HG03378 (cell line): ENCODE results near the gene B9D1.

Source experiments
- ATAC-seq: cut with Tn5 transposase; IDR thresholded peaks from one replicate; pipeline ENCODE4 v1.9.1; 2021; ENCODE audit warnings: mild to moderate bottlenecking, moderate library complexity; ENCODE audit not compliant: unreplicated experiment

Gene B9D1

DNA sequence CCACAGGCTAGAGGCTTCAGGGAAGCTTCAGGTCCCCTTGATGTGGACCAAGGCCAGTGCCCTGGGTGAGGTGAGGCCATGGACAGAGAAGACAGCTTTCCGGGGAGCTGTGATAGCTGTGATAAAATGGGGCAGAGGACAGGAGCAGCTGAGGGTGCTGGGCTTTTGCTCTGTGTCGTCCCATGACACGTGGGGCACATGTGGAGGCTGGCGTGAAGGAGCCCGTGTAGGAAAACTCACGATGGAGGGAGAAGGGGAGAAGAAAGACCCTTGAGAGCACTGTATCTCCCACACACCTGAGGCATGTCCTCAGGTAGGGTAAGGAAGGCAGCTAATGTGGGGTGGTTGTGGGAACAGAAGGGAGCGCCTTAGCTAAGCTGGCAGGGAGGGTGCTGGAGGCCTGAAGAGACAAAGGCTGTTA, 21.3 kb downstream of the B9D1 start:
- no peak for ATAC-seq

- no peak for ATAC-seq
These were observed 23.1 kb downstream of the B9D1 start for GRCh38 chr17:19339341-19339815.

GRCh38 chr17:19338031-19338990, 24.2 kb downstream of the B9D1 start:
- ATAC-seq = no peak

- no peak for ATAC-seq
These were observed 24.9 kb downstream of the B9D1 start for GRCh38 chr17:19337712-19338023.

GRCh38 chr17:19336938-19337711, 25.4 kb downstream of the B9D1 start:
- ATAC-seq = no peak

- ATAC-seq = no peak
These were observed 26.4 kb downstream of the B9D1 start for GRCh38 chr17:19335951-19336631.

GRCh38 chr17:19334331-19334730, 28.2 kb downstream of the B9D1 start:
- ATAC-seq = no peak

DNA sequence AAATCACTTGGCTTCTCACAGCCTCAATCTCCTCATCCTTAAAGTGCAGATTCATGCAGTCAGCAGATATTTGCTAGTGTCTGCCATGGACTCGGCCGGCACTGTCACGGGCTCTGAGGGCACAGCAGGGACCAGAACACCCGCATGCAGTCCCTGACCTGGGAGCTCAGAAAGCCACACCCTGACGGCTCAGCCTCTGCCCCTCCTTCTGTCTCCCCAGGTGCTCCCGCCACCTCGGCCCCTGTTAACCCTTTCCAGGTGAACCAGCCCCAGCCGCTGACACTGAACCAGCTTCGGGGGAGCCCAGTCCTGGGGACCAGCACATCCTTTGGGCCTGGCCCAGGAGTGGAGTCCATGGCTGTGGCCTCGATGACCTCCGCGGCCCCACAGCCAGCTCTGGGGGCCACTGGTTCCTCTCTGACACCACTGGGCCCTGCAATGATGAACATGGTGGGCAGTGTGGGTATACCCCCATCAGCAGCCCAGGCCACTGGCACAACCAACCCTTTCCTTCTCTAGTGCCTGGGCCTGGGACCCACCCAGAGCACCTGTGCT, 28.7 kb downstream of the B9D1 start:
- ATAC-seq = no peak

DNA sequence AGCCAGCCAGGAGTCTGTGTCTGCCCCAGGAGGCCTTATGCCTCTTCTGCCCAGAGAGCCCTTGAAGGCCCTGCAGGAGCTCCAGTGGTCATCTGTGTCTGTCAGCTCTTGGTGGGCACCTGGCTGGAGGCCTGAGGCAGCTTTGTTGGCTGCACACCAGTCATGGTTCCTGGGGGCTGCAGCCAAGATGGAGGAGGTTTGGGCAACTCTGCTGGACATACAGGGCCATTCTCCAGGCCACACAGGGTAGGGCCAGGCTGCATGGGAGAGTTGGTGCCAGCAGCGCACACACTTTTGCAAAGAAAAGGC, 29.4 kb downstream of the B9D1 start:
- no peak for ATAC-seq

DNA sequence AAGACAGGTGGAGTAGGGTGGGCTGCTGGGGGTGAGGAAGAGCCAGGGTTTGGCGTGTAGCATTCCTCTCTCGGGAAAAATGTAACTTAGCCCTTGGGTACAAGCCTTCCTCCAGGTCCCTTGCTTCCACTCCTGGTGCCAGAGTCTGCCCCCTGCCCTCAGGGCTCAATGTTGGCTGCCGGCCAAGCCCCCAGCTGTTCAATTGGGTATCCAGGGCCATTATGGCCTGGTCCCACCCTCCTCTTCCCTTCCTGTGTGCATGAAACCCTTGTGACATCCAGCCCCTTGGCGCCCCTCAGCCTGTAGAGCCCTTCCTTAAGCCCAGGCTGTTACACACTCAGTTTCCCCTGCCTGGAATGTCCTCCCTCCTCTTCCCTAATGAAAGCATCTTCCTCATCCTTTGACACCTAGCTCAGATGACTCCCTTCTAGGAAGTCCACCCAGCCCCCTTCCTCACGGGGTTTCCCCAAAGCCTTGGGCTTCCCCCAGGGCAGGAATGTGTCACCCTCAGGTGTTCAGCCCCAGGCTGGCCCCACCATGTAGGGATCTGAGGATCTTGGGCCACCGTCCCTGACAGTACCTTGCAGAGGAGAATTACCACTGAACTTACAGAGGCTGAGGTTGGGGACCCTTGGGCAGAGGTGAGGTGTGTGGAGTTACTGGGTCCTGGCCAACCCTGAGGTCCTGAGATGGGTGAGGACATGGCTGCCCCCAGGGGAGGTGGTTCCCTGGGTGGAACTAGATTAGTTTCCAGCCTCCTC, 30.0 kb downstream of the B9D1 start:
- ATAC-seq = no peak

DNA sequence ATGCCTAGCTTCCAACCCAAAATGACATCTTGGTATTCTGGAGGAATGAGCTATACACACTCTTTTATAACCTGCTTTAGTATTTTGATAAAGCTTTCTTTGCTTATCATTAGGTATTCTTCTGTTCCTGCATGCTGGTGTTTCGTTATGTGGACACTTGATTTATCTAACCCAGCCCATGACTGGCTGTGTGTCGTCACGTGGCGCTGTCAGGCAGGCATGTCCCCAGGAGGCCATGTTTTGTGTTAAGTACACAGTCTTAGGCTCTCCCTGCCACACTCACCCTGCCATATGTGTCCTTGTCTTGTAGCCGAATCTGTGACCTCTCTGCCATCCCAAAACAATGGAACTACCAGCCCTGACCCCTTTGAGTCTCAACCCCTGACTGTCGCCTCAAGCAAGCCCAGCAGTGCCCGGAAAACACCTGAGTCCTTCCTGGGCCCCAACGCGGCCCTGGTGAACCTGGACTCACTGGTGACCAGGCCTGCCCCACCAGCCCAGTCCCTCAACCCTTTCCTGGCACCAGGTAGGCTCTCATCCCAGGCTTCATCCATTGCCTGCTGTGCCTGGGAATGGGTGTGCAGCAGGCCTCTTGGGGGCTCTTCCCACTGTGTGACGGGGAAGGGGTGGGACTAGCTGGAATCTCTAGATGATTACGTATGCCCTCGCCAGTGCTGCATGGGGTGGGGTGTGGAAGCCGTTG, 30.8 kb downstream of the B9D1 start:
- no peak for ATAC-seq

DNA sequence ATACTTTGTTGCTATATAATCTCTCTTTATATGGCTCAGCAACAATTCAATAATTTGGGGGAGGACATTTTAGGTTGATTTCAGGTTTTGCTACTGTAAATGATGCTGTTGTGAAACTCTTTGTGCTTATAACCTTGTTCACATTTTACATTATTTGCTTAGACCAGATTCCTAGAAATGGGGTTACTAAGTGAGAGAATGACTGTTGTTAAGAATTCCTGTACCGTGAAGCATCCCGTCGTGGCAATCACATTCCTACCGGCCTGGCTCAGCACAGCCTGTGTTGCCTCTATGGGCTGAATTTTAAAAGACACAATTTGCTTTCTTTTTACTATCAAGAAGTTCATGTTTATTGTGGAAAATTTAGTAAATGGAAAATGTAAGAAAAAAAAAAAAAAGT, 31.4 kb downstream of the B9D1 start:
- no peak for ATAC-seq

DNA sequence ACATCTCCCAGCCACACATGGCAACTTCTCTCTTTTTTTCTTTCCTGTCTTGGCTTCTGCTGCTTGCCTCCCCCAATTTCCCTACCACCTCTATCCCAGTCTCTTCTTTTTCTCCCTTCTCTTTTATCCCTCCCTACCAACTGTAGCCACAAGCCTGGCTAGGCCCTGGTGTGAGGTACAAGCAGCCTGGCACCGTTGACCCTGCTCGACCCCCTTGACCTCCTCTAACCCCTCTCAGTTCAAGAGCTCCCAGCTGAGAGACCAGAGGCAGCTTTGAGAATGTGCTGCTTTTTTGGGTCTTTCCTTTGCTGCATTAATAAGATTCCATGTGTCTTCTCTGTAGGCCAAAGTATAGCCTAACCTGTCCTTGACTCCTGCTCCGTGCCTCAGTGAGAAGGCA, 32.3 kb downstream of the B9D1 start:
- ATAC-seq = no peak

DNA sequence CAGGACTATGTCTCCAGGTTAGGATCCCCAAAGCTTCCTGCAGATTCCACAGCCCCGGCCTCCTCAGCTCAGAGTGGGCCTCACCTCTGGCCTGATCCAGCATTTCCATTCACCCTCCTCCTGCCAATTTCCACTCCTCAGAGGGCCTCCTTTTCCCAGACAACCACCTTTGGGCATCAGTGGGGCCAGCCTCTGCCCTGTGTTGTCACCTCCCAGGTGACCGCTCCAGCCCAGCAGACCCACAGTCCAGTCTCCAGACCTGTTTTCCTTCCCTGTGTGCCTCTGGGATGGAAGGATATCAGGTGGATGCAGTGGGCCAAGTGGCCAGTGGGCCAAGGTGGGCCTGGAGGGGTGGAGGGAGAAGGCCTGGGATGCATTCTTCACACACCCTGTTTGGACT, 32.7 kb downstream of the B9D1 start:
- ATAC-seq = no peak

DNA sequence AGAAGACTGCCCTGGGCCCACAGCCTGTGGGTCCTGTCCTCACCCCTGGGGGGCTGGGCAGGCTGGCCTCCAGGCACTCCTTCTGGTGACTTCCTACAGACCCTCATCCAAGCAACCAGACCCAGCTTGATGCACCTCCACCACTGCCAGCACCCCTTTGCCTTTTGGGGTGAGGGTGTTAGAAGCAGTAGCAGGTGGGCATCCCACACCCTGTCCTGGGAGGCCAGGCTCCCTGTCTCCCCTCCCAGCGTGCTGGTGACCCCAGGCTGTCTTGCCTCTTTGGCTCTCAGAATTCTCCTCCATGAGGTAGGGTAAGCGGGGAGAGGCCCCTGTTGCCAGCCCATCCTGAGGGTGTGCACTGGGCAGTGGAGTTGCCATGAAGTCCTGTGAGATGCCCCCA, 33.4 kb downstream of the B9D1 start:
- no peak for ATAC-seq

GRCh38 chr17:19328441-19329061, 34.0 kb downstream of the B9D1 start:
- ATAC-seq = no peak

- ATAC-seq = no peak
These were observed 35.3 kb downstream of the B9D1 start for GRCh38 chr17:19327031-19327783.

DNA sequence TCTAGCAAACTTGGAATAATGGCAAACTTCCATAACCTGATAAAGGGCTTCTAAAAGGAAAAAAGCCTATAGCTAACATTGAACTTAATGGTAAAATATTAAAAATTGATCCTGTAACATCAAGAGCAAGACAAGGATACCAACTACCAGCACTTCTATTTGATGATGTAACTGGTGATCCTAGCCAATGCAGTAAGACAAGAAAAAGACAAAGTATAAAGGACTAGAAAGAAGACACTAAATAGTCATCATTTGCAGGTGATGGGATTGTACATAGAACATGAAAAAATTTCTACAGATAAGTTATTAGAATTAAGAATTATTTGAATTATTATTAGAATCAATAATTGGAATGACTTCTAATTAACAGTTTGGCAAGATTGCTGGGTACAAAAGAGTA, 37.0 kb downstream of the B9D1 start:
- ATAC-seq = no peak

- ATAC-seq = no peak
These were observed 39.7 kb downstream of the B9D1 start for GRCh38 chr17:19322861-19323260.
